ENCODE results near the gene DHDH.
"Not testable (repeated sequence)": the region's sequence is repeated elsewhere in the genome, so short reads cannot be mapped to it uniquely, and the experiment has no call there.

DHDH gene

DNA sequence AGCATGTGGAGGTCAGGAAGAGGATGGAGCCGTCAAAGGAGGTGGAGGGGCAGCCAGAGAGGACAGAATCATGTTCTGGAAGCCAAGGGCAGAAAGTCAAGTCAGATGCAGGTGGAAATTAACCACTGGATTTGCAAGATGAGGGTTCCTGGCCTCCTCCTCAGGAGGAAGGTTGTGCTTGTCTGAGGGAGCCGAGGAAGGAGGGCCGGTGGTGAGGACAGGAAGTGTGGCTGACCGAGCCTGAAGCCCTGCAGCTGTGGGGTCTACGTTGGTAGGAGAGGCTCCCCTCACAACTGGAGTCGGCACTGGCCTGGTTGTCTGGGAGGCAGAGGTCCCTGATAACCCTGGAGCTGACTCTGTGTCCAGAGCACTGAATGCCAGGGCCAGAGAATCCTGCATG, 15.4 kb upstream of the DHDH start:
- H3K4me1 ChIP-seq (ENCODE audit: control insufficient read depth, low read length): peaks cover 23% of the 10 kb centered on the region
- H3K9me2 ChIP-seq (replicated peaks; ENCODE audit: control insufficient read depth, low read length): no peaks in the 10 kb centered on the region
- peak overlapping the region; percentile 66 for H3K4me3 ChIP-seq (ENCODE audit: low read length)
- peak overlapping the region; percentile 89 for H3K27ac ChIP-seq (ENCODE audit: low read depth, low read length)
- H3K4me2 ChIP-seq (ENCODE audit: low read length): peak overlapping the region; percentile 74
- H3K36me3 ChIP-seq (ENCODE audit: control insufficient read depth, low read length): peaks cover 39% of the 10 kb centered on the region
- H4K20me1 ChIP-seq (ENCODE audit: control insufficient read depth, insufficient read depth, low read depth, low read length): no peaks in the 10 kb centered on the region
- no peaks in the 10 kb centered on the region for H3K9me3 ChIP-seq (ENCODE audit: control insufficient read depth, insufficient read depth, low read length)
- H3F3A ChIP-seq (ENCODE audit: control insufficient read depth, insufficient read depth): peaks cover 8% of the 10 kb centered on the region; the same call in 1 of the 2 replicates
- H3K79me2 ChIP-seq (ENCODE audit: control insufficient read depth, low read length): no peaks in the 10 kb centered on the region
- no peaks in the 10 kb centered on the region for H3K27me3 ChIP-seq (ENCODE audit: control insufficient read depth, low read length)
- TF ChIP-seq EZH2phosphoT487 (IDR thresholded peaks at IDR 0.05; ENCODE audit: borderline replicate concordance, low read length): no peak
- TF ChIP-seq, protein P1, sequence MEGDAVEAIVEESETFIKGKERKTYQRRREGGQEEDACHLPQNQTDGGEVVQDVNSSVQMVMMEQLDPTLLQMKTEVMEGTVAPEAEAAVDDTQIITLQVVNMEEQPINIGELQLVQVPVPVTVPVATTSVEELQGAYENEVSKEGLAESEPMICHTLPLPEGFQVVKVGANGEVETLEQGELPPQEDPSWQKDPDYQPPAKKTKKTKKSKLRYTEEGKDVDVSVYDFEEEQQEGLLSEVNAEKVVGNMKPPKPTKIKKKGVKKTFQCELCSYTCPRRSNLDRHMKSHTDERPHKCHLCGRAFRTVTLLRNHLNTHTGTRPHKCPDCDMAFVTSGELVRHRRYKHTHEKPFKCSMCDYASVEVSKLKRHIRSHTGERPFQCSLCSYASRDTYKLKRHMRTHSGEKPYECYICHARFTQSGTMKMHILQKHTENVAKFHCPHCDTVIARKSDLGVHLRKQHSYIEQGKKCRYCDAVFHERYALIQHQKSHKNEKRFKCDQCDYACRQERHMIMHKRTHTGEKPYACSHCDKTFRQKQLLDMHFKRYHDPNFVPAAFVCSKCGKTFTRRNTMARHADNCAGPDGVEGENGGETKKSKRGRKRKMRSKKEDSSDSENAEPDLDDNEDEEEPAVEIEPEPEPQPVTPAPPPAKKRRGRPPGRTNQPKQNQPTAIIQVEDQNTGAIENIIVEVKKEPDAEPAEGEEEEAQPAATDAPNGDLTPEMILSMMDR (IDR thresholded peaks at IDR 0.05; ENCODE audit: low read depth, low read length, poor library complexity, severe bottlenecking): no peak

DNA sequence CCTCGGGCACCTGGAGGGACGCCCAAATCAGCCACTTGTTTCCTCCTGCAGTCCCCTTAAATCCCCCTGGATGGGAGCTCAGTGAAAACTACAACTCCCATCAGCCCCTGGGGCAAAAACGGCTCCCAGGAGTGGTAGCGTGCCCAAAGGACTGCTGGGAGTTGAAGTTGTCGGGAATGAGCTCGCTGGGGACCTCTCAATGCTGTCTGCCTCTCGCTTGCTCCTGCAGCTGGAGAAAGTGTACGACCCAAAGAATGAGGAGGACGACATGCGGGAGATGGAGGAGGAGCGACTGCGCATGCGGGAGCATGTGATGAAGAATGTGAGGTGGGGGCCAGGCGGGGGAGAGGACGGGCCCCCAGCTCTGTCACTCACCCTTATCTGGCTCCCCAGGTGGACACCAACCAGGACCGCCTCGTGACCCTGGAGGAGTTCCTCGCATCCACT, 14.7 kb upstream of the DHDH start:
- peaks cover 34% of the 10 kb centered on the region for H3K36me3 ChIP-seq (ENCODE audit: control insufficient read depth, low read length)
- peak overlapping the region; percentile 74 for H3K4me2 ChIP-seq (ENCODE audit: low read length)
- H4K20me1 ChIP-seq (ENCODE audit: control insufficient read depth, insufficient read depth, low read depth, low read length): no peaks in the 10 kb centered on the region
- H3K9me3 ChIP-seq (ENCODE audit: control insufficient read depth, insufficient read depth, low read length): no peaks in the 10 kb centered on the region
- peaks cover 23% of the 10 kb centered on the region for H3K4me1 ChIP-seq (ENCODE audit: control insufficient read depth, low read length)
- H3K27me3 ChIP-seq (ENCODE audit: control insufficient read depth, low read length): no peaks in the 10 kb centered on the region
- no peak for TF ChIP-seq EZH2phosphoT487 (IDR thresholded peaks at IDR 0.05; ENCODE audit: borderline replicate concordance, low read length)
- TF ChIP-seq, protein P1 (IDR thresholded peaks at IDR 0.05; ENCODE audit: low read depth, low read length, poor library complexity, severe bottlenecking): no peak
- H3F3A ChIP-seq (ENCODE audit: control insufficient read depth, insufficient read depth): peaks cover 8% of the 10 kb centered on the region; the same call in 1 of the 2 replicates
- H3K27ac ChIP-seq (ENCODE audit: low read depth, low read length): peak overlapping the region; percentile 89
- no peaks in the 10 kb centered on the region for H3K9me2 ChIP-seq (replicated peaks; ENCODE audit: control insufficient read depth, low read length)
- no peaks in the 10 kb centered on the region for H3K79me2 ChIP-seq (ENCODE audit: control insufficient read depth, low read length)
- H3K4me3 ChIP-seq (ENCODE audit: low read length): peak overlapping the region; percentile 66

DNA sequence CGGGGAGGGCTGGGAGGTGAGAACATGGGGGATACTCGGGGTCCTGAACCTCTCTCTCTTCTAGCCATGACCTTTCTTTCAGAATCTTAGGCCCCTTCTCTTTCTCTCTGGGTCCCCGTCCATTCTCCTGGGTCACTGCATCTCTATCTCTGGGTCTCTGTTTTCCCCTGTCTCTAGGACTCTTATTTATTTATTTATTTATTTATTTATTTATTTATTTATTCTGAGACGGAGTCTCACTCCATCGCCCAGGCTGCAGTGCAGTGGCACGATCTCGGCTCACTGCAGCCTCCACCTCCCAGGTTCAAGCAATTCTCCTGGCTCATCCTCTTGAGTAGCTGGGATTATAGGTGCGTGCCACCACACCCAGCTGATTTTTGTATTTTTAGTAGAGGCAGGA, 14.2 kb upstream of the DHDH start:
- not testable (repeated sequence) for H3F3A ChIP-seq (ENCODE audit: control insufficient read depth, insufficient read depth); H3K79me2 ChIP-seq (ENCODE audit: control insufficient read depth, low read length); H3K9me3 ChIP-seq (ENCODE audit: control insufficient read depth, insufficient read depth, low read length); H3K9me2 ChIP-seq (replicated peaks; ENCODE audit: control insufficient read depth, low read length); H4K20me1 ChIP-seq (ENCODE audit: control insufficient read depth, insufficient read depth, low read depth, low read length); H3K4me3 ChIP-seq (ENCODE audit: low read length); H3K27me3 ChIP-seq (ENCODE audit: control insufficient read depth, low read length); H3K4me2 ChIP-seq (ENCODE audit: low read length); H3K27ac ChIP-seq (ENCODE audit: low read depth, low read length)
- Histone ChIP-seq H3K36me3 (ENCODE audit: control insufficient read depth, low read length) (peaks cover 31% of the 10 kb centered on the region), H3K4me1 (ENCODE audit: control insufficient read depth, low read length) (peaks cover 23% of the 10 kb centered on the region)

DNA sequence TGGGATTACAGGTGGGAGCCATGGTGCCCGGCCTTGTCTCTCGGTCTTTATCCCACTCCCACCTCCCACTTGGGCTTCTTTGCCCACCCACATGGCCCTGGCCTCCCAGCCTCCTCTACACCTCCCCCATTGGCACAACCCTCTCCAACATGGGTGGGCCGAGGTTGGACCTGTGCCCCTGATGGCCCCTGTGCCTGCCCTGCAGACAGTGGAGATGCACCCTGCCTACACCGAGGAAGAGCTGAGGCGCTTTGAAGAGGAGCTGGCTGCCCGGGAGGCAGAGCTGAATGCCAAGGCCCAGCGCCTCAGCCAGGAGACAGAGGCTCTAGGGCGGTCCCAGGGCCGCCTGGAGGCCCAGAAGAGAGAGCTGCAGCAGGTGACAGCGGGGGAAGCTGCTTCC, 12.6 kb upstream of the DHDH start:
- H3F3A ChIP-seq (ENCODE audit: control insufficient read depth, insufficient read depth): peaks cover 3% of the 10 kb centered on the region; the same call in 1 of the 2 replicates
- H3K36me3 ChIP-seq (ENCODE audit: control insufficient read depth, low read length): peaks cover 23% of the 10 kb centered on the region
- H3K9me3 ChIP-seq (ENCODE audit: control insufficient read depth, insufficient read depth, low read length): no peaks in the 10 kb centered on the region
- no peak overlapping the region for H3K4me2 ChIP-seq (ENCODE audit: low read length)
- no peaks in the 10 kb centered on the region for H4K20me1 ChIP-seq (ENCODE audit: control insufficient read depth, insufficient read depth, low read depth, low read length)
- no peaks in the 10 kb centered on the region for H3K9me2 ChIP-seq (replicated peaks; ENCODE audit: control insufficient read depth, low read length)
- H3K79me2 ChIP-seq (ENCODE audit: control insufficient read depth, low read length): no peaks in the 10 kb centered on the region
- no peak overlapping the region for H3K4me3 ChIP-seq (ENCODE audit: low read length)
- TF ChIP-seq, protein P1 (IDR thresholded peaks at IDR 0.05; ENCODE audit: low read depth, low read length, poor library complexity, severe bottlenecking): no peak
- TF ChIP-seq EZH2phosphoT487 (IDR thresholded peaks at IDR 0.05; ENCODE audit: borderline replicate concordance, low read length): no peak
- H3K4me1 ChIP-seq (ENCODE audit: control insufficient read depth, low read length): peaks cover 23% of the 10 kb centered on the region
- H3K27me3 ChIP-seq (ENCODE audit: control insufficient read depth, low read length): no peaks in the 10 kb centered on the region
- no peak overlapping the region for H3K27ac ChIP-seq (ENCODE audit: low read depth, low read length)

Measured in DOHH2 (cell line).